DND-41 (cell line): ENCODE measurements around the gene IFT27.

Experiments used
- ATAC-seq: fragments of 200-7000 bp; cut with Tn5 transposase; 3 replicates; pipeline ENCODE4 v1.9.1; 2021; ENCODE audit warnings: low read depth; ENCODE audit not compliant: insufficient read depth
- DNase-seq: peaks from one replicate; pipeline ENCODE4 v3.0.0-alpha.2; 2020
- H2AFZ ChIP-seq: 2 replicates; pipeline ENCODE4 v1.6.0; 2012; ENCODE audit warnings: low read depth, low read length
- H3K27ac ChIP-seq: 2 replicates; pipeline ENCODE4 v1.5.1; 2012; ENCODE audit warnings: low read length, inconsistent platforms
- H3K27me3 ChIP-seq: fragments of 200-600 bp; sonication (generic); 2 replicates; pipeline ENCODE4 v1.6.0; 2012; ENCODE audit warnings: low read length, mild to moderate bottlenecking, inconsistent platforms; ENCODE audit not compliant: insufficient read depth, poor library complexity
- H3K36me3 ChIP-seq: 2 replicates; pipeline ENCODE4 v1.5.1; 2012; ENCODE audit warnings: low read length, inconsistent platforms; ENCODE audit not compliant: insufficient read depth
- H3K4me1 ChIP-seq: 2 replicates; pipeline ENCODE4 v1.5.1; 2012; ENCODE audit warnings: mild to moderate bottlenecking, low read length; ENCODE audit not compliant: insufficient read depth
- H3K4me2 ChIP-seq: 2 replicates; pipeline ENCODE4 v1.6.0; 2012; ENCODE audit warnings: mild to moderate bottlenecking, moderate library complexity, low read length, inconsistent platforms; ENCODE audit not compliant: insufficient read depth
- H3K4me3 ChIP-seq, 2 experiments: fragments of 200-600 bp in 1 of 2; shearing (Covaris generic) in 1 of 2; 2 replicates each; pipeline ENCODE4 v1.5.1; 2012 to 2016; ENCODE audit warnings: inconsistent platforms in 2 of 2, low read length in 2 of 2, mild to moderate bottlenecking in 2 of 2, low read depth in 1 of 2, moderate library complexity in 1 of 2
- H3K79me2 ChIP-seq: 2 replicates; pipeline ENCODE4 v1.6.0; 2012; ENCODE audit warnings: low read length, inconsistent platforms; ENCODE audit not compliant: insufficient read depth
- H3K9ac ChIP-seq: 2 replicates; pipeline ENCODE4 v1.6.0; 2012; ENCODE audit warnings: low read depth, mild to moderate bottlenecking, inconsistent platforms, low read length, moderate library complexity
- H3K9me3 ChIP-seq: 2 replicates; pipeline ENCODE4 v1.5.1; 2012; ENCODE audit warnings: low read length, moderate library complexity, mild to moderate bottlenecking, inconsistent platforms; ENCODE audit not compliant: insufficient read depth, severe bottlenecking
- H4K20me1 ChIP-seq: 2 replicates; pipeline ENCODE4 v1.6.0; 2012; ENCODE audit warnings: low read length; ENCODE audit not compliant: insufficient read depth
- EZH2 ChIP-seq: IDR thresholded peaks from 3 replicates; pipeline ENCODE4 v1.6.1; 2012; ENCODE audit warnings: borderline replicate concordance, low read depth, mild to moderate bottlenecking, moderate library complexity, low read length, inconsistent platforms; ENCODE audit not compliant: severe bottlenecking
- TF ChIP-seq, protein P1 (sequence below): IDR thresholded peaks from 2 replicates; pipeline ENCODE4 v1.5.1; 2012; ENCODE audit warnings: borderline replicate concordance, low read length, moderate library complexity, mild to moderate bottlenecking; ENCODE audit not compliant: poor library complexity, severe bottlenecking; ENCODE audit errors: extremely low read depth

IFT27 gene

DNA sequence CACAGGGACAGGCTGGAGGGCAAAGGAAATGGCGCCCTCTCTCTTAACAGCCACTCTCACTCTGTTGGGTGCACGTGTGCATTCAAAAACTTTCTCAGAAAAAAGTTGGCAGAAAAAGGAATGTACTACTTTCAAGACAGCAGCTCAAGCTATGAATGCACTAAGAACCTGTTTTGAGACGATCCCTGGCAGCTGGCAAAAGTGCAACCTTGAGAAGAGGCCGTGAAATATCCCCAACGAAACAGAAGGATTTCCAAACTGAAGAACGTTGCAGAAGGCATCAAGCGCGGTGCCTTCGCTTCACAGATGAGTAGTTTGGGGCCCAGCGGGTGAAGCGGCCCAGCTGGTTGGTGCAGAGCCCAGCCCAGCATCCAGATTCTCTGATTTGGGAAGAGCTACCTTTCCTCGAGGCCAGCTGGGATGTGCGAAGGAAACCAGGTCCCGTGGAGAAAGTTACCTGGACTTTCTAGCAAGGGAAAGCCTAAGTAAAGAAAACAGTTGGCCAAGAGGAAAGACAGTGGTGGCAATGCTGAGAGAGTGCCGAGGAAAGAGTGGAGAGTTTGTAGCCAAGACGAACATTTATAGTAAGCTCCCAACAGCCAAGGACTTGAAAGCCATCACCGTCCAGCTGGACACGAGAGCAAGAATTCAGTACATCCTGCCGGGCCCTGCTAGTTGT is 16.3 kb downstream of the IFT27 start:
- no peak for TF ChIP-seq EZH2
- TF ChIP-seq, protein P1, sequence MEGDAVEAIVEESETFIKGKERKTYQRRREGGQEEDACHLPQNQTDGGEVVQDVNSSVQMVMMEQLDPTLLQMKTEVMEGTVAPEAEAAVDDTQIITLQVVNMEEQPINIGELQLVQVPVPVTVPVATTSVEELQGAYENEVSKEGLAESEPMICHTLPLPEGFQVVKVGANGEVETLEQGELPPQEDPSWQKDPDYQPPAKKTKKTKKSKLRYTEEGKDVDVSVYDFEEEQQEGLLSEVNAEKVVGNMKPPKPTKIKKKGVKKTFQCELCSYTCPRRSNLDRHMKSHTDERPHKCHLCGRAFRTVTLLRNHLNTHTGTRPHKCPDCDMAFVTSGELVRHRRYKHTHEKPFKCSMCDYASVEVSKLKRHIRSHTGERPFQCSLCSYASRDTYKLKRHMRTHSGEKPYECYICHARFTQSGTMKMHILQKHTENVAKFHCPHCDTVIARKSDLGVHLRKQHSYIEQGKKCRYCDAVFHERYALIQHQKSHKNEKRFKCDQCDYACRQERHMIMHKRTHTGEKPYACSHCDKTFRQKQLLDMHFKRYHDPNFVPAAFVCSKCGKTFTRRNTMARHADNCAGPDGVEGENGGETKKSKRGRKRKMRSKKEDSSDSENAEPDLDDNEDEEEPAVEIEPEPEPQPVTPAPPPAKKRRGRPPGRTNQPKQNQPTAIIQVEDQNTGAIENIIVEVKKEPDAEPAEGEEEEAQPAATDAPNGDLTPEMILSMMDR: no peak

DNA sequence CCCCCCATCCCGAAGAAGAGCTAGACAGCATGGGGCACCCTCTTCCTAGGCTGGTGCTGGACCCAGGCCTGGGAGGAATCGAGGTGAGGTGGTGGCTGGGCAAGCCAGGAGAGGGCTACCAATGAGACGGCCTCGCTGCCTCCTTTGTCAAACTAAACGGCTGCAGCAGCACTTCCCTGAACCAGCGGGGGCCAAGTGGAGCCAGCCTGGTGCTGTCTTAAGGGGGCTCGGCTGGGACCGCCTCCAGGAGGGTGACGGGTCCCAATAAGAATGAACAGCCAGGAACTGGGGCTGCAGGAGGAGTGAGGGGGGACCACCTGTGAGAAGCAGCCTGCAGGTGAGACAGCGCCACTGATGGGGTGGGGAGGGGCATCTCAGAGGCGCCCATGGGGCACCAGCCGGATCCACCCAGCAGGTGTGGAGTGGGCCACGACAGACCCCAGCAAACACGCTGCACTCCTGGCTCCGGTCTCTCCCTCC is 17.1 kb downstream of the IFT27 start:
- no peak overlapping the region for H3K27ac ChIP-seq
- peaks cover 17% of the 10 kb centered on the region; the same call in 1 of the 2 replicates for H3K36me3 ChIP-seq
- no peak for TF ChIP-seq EZH2
- TF ChIP-seq, protein P1: no peak
- no peak overlapping the region for H3K9ac ChIP-seq
- H2AFZ ChIP-seq: no peak overlapping the region
- no peaks in the 10 kb centered on the region for H3K4me1 ChIP-seq
- no peak for DNase-seq
- no peaks in the 10 kb centered on the region for H4K20me1 ChIP-seq
- H3K9me3 ChIP-seq: no peaks in the 10 kb centered on the region
- H3K4me2 ChIP-seq: no peak overlapping the region
- no peaks in the 10 kb centered on the region for H3K27me3 ChIP-seq
- ATAC-seq: no peak
- no peak overlapping the region for H3K4me3 ChIP-seq
- no peaks in the 10 kb centered on the region for H3K79me2 ChIP-seq

More for the DNA sequence above, 16.3 kb downstream of the IFT27 start:
- no peak overlapping the region for H2AFZ ChIP-seq
- H3K4me1 ChIP-seq: no peaks in the 10 kb centered on the region
- H3K4me2 ChIP-seq: no peak overlapping the region
- DNase-seq (no peak), ATAC-seq (no peak)
- no peaks in the 10 kb centered on the region for H4K20me1 ChIP-seq
- H3K27ac ChIP-seq: no peak overlapping the region
- no peak overlapping the region for H3K4me3 ChIP-seq
- no peaks in the 10 kb centered on the region for H3K27me3 ChIP-seq
- no peaks in the 10 kb centered on the region for H3K9me3 ChIP-seq
- H3K36me3 ChIP-seq: peaks cover 17% of the 10 kb centered on the region; the same call in 1 of the 2 replicates
- H3K79me2 ChIP-seq: no peaks in the 10 kb centered on the region
- H3K9ac ChIP-seq: no peak overlapping the region

DNA sequence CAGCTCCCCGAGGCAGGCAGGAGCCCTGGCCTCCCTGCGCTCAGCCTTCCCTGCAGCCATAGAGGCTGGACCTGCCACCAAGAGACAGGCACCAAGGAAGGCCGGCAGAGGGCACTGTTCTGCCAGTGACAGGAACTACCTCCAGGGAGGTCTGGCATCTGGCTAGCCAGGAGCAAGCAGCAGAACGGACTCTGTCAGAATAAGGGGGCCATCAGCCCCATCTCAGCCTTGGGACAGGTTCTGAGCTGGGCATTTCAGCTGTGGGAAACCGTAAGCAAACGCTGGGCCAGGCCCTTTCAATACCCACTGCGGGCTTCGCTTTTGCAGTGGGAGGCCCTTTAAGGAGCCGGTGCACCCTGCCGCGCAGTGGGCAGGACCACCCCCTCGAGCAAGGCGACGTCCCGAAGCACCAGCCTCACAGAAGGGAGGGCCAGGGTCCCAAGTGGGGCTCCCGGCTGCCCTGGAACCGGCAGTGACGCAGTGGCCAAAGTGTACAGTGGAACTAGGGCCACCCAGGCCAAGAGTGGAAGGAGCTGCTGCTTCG is 18.2 kb downstream of the IFT27 start:
- peak; percentile 96 for ATAC-seq
- H3K4me2 ChIP-seq: no peak overlapping the region

More for the DNA sequence above, 18.2 kb downstream of the IFT27 start:
- Histone ChIP-seq H3K4me3 (no peak overlapping the region), H3K79me2 (no peaks in the 10 kb centered on the region), H3K4me1 (no peaks in the 10 kb centered on the region), H3K36me3 (peaks cover 6% of the 10 kb centered on the region; the same call in 1 of the 2 replicates), H4K20me1 (no peaks in the 10 kb centered on the region), H3K27me3 (no peaks in the 10 kb centered on the region), H3K9me3 (no peaks in the 10 kb centered on the region), H3K9ac (no peak overlapping the region), H3K27ac (no peak overlapping the region), H2AFZ (no peak overlapping the region)
- TF ChIP-seq EZH2: no peak
- TF ChIP-seq, protein P1: peak; percentile 93
- peak; percentile 77 for DNase-seq
